ENCODE data around the gene TARBP1.
"Not testable (repeated sequence)": the region's sequence is repeated elsewhere in the genome, so short reads cannot be mapped to it uniquely, and the experiment has no call there.

Gene TARBP1

GRCh38 chr1:234507089-234507488, 28.1 kb upstream of the TARBP1 start:
- no peak for DNase-seq (ENCODE audit: low read depth in 2 of 2)

- DNase-seq (ENCODE audit: low read depth in 2 of 2): no peak
Observed at GRCh38 chr1:234505769-234506102, 26.8 kb upstream of the TARBP1 start.

GRCh38 chr1:234504969-234505768, 26.2 kb upstream of the TARBP1 start:
- DNase-seq (ENCODE audit: low read depth in 2 of 2): no peak

- not testable (repeated sequence) for DNase-seq (ENCODE audit: low read depth in 2 of 2)
Observed at GRCh38 chr1:234504251-234504650, 25.3 kb upstream of the TARBP1 start.

GRCh38 chr1:234503193-234504050, 24.4 kb upstream of the TARBP1 start:
- no peak for DNase-seq (ENCODE audit: low read depth in 2 of 2)

- DNase-seq (ENCODE audit: low read depth in 2 of 2): no peak
Observed at GRCh38 chr1:234502785-234503184, 23.8 kb upstream of the TARBP1 start.

- no peak for DNase-seq (ENCODE audit: low read depth in 2 of 2)
Observed at GRCh38 chr1:234500269-234500668, 21.3 kb upstream of the TARBP1 start.

GRCh38 chr1:234499943-234500245, 20.9 kb upstream of the TARBP1 start:
- DNase-seq (ENCODE audit: low read depth in 2 of 2): no peak

GRCh38 chr1:234499119-234499942, 20.4 kb upstream of the TARBP1 start:
- peak; percentile 77 to 83 for DNase-seq (ENCODE audit: low read depth in 2 of 2)

- DNase-seq (ENCODE audit: low read depth in 2 of 2): no peak
Observed at GRCh38 chr1:234498448-234499118, 19.6 kb upstream of the TARBP1 start.

- DNase-seq (ENCODE audit: low read depth in 2 of 2): no peak
Observed at GRCh38 chr1:234497589-234497988, 18.6 kb upstream of the TARBP1 start.

- DNase-seq (ENCODE audit: low read depth in 2 of 2): no peak
Observed at GRCh38 chr1:234495231-234495990, 16.4 kb upstream of the TARBP1 start.

- DNase-seq (ENCODE audit: low read depth in 2 of 2): no peak
Observed at GRCh38 chr1:234494049-234494448, 15.1 kb upstream of the TARBP1 start.

GRCh38 chr1:234490793-234491479, 12.0 kb upstream of the TARBP1 start:
- no peak for DNase-seq (ENCODE audit: low read depth in 2 of 2)

- no peak for DNase-seq (ENCODE audit: low read depth in 2 of 2)
Observed at GRCh38 chr1:234489698-234490077, 10.7 kb upstream of the TARBP1 start.

GRCh38 chr1:234489007-234489697, 10.2 kb upstream of the TARBP1 start:
- DNase-seq (ENCODE audit: low read depth in 2 of 2): no peak

GRCh38 chr1:234488054-234489006, 9.4 kb upstream of the TARBP1 start:
- peak in 1 of 2 experiments; percentile 37 for DNase-seq (ENCODE audit: low read depth in 2 of 2)

Data from stimulated activated CD4-positive, alpha-beta T cell treated with anti-CD3 and anti-CD28 coated beads, Interleukin-12 subunit alpha, Interleukin-12 subunit beta, amount 100 ng/mL, for 24 hours (primary cell).